ENCODE data around the gene NOXRED1.

The NOXRED1 gene

DNA sequence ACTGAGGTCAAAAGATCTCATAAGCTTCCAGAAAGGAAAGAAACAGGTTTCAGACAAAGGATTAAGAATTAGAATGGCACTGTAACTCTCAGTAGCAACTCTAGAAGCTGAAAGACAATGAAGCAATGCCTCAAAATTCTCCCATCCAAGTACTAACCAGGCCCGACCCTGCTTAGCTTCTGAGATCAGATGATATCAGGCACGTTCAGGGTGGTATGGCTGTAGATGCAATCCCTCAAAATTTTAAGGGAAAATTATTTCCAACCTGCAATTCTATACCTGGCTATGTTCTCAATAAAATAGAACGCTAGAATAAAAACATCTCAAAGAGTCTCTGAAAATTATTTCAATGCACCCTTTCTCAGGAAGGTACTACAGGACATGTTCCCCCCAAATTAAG lies 19.6 kb downstream of the NOXRED1 start:
- H3F3A ChIP-seq (ENCODE audit: control insufficient read depth, insufficient read depth), result no peaks in the 10 kb centered on the region
- H3K36me3 ChIP-seq (ENCODE audit: control insufficient read depth, low read length), result no peaks in the 10 kb centered on the region
- no peak overlapping the region for H3K4me3 ChIP-seq (ENCODE audit: low read length)
- no peaks in the 10 kb centered on the region for H3K27me3 ChIP-seq (ENCODE audit: control insufficient read depth, low read length)
- H3K4me2 ChIP-seq (ENCODE audit: low read length), result no peak overlapping the region
- no peaks in the 10 kb centered on the region for H3K79me2 ChIP-seq (ENCODE audit: control insufficient read depth, low read length)
- no peaks in the 10 kb centered on the region for H3K9me2 ChIP-seq (replicated peaks; ENCODE audit: control insufficient read depth, low read length)
- H3K4me1 ChIP-seq (ENCODE audit: control insufficient read depth, low read length), result peaks cover 13% of the 10 kb centered on the region
- no peaks in the 10 kb centered on the region for H3K9me3 ChIP-seq (ENCODE audit: control insufficient read depth, insufficient read depth, low read length)
- TF ChIP-seq EZH2phosphoT487 (IDR thresholded peaks at IDR 0.05; ENCODE audit: borderline replicate concordance, low read length), result no peak
- TF ChIP-seq, protein P1, sequence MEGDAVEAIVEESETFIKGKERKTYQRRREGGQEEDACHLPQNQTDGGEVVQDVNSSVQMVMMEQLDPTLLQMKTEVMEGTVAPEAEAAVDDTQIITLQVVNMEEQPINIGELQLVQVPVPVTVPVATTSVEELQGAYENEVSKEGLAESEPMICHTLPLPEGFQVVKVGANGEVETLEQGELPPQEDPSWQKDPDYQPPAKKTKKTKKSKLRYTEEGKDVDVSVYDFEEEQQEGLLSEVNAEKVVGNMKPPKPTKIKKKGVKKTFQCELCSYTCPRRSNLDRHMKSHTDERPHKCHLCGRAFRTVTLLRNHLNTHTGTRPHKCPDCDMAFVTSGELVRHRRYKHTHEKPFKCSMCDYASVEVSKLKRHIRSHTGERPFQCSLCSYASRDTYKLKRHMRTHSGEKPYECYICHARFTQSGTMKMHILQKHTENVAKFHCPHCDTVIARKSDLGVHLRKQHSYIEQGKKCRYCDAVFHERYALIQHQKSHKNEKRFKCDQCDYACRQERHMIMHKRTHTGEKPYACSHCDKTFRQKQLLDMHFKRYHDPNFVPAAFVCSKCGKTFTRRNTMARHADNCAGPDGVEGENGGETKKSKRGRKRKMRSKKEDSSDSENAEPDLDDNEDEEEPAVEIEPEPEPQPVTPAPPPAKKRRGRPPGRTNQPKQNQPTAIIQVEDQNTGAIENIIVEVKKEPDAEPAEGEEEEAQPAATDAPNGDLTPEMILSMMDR (IDR thresholded peaks at IDR 0.05; ENCODE audit: low read depth, low read length, poor library complexity, severe bottlenecking), result no peak
- H3K27ac ChIP-seq (ENCODE audit: low read depth, low read length), result no peak overlapping the region
- no peaks in the 10 kb centered on the region for H4K20me1 ChIP-seq (ENCODE audit: control insufficient read depth, insufficient read depth, low read depth, low read length)

- Histone ChIP-seq H3K27me3 (ENCODE audit: control insufficient read depth, low read length) (no peaks in the 10 kb centered on the region), H3K79me2 (ENCODE audit: control insufficient read depth, low read length) (no peaks in the 10 kb centered on the region), H3K36me3 (ENCODE audit: control insufficient read depth, low read length) (no peaks in the 10 kb centered on the region), H3K4me1 (ENCODE audit: control insufficient read depth, low read length) (peaks cover 8% of the 10 kb centered on the region), H3K4me2 (ENCODE audit: low read length) (no peak overlapping the region), H3K4me3 (ENCODE audit: low read length) (no peak overlapping the region), H3K9me2 (replicated peaks; ENCODE audit: control insufficient read depth, low read length) (no peaks in the 10 kb centered on the region), H3K9me3 (ENCODE audit: control insufficient read depth, insufficient read depth, low read length) (no peaks in the 10 kb centered on the region), H3K27ac (ENCODE audit: low read depth, low read length) (no peak overlapping the region), H3F3A (ENCODE audit: control insufficient read depth, insufficient read depth) (no peaks in the 10 kb centered on the region), H4K20me1 (ENCODE audit: control insufficient read depth, insufficient read depth, low read depth, low read length) (no peaks in the 10 kb centered on the region)
- TF ChIP-seq, protein P1 (IDR thresholded peaks at IDR 0.05; ENCODE audit: low read depth, low read length, poor library complexity, severe bottlenecking), result no peak
- no peak for TF ChIP-seq EZH2phosphoT487 (IDR thresholded peaks at IDR 0.05; ENCODE audit: borderline replicate concordance, low read length)
Measured at GRCh38 chr14:77400216-77400615, 23.1 kb downstream of the NOXRED1 start.

GRCh38 chr14:77390188-77390587 lies 33.1 kb downstream of the NOXRED1 start:
- Histone ChIP-seq H3K9me2 (replicated peaks; ENCODE audit: control insufficient read depth, low read length) (no peaks in the 10 kb centered on the region), H3K27me3 (ENCODE audit: control insufficient read depth, low read length) (no peaks in the 10 kb centered on the region), H3K4me3 (ENCODE audit: low read length) (no peak overlapping the region), H3K79me2 (ENCODE audit: control insufficient read depth, low read length) (no peaks in the 10 kb centered on the region), H3K4me1 (ENCODE audit: control insufficient read depth, low read length) (no peaks in the 10 kb centered on the region), H3F3A (ENCODE audit: control insufficient read depth, insufficient read depth) (no peaks in the 10 kb centered on the region), H3K36me3 (ENCODE audit: control insufficient read depth, low read length) (no peaks in the 10 kb centered on the region), H4K20me1 (ENCODE audit: control insufficient read depth, insufficient read depth, low read depth, low read length) (no peaks in the 10 kb centered on the region), H3K9me3 (ENCODE audit: control insufficient read depth, insufficient read depth, low read length) (no peaks in the 10 kb centered on the region), H3K27ac (ENCODE audit: low read depth, low read length) (no peak overlapping the region), H3K4me2 (ENCODE audit: low read length) (no peak overlapping the region)
- no peak for TF ChIP-seq EZH2phosphoT487 (IDR thresholded peaks at IDR 0.05; ENCODE audit: borderline replicate concordance, low read length)
- TF ChIP-seq, protein P1 (IDR thresholded peaks at IDR 0.05; ENCODE audit: low read depth, low read length, poor library complexity, severe bottlenecking), result no peak

DNA sequence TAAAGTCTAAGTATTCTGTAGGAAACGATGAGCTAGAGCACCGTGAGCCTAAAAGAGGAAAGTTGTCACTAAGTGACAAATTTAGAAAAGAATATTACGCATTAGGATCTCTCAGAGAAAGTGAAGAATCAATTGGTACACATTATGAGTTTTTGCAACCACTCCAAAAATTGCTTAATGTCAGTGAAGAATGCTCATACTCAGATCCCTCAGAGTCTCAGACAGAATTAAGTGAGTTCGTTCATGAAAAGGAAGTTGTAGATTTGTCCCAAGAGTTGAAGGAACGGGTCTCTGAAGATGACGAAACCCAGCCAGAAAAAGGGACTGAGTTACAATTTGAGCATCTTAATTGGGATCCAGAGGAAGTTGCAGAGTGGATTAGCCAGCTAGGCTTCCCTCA lies 44.6 kb downstream of the NOXRED1 start:
- Histone ChIP-seq H4K20me1 (ENCODE audit: control insufficient read depth, insufficient read depth, low read depth, low read length) (no peaks in the 10 kb centered on the region), H3K9me3 (ENCODE audit: control insufficient read depth, insufficient read depth, low read length) (no peaks in the 10 kb centered on the region), H3K36me3 (ENCODE audit: control insufficient read depth, low read length) (peaks cover 31% of the 10 kb centered on the region), H3K27ac (ENCODE audit: low read depth, low read length) (no peak overlapping the region), H3K79me2 (ENCODE audit: control insufficient read depth, low read length) (peaks cover 32% of the 10 kb centered on the region), H3K9me2 (replicated peaks; ENCODE audit: control insufficient read depth, low read length) (no peaks in the 10 kb centered on the region), H3K4me1 (ENCODE audit: control insufficient read depth, low read length) (peaks cover 27% of the 10 kb centered on the region), H3F3A (ENCODE audit: control insufficient read depth, insufficient read depth) (peaks cover 15% of the 10 kb centered on the region), H3K4me3 (ENCODE audit: low read length) (no peak overlapping the region), H3K27me3 (ENCODE audit: control insufficient read depth, low read length) (no peaks in the 10 kb centered on the region), H3K4me2 (ENCODE audit: low read length) (no peak overlapping the region)
- TF ChIP-seq, protein P1 (IDR thresholded peaks at IDR 0.05; ENCODE audit: low read depth, low read length, poor library complexity, severe bottlenecking), result no peak
- no peak for TF ChIP-seq EZH2phosphoT487 (IDR thresholded peaks at IDR 0.05; ENCODE audit: borderline replicate concordance, low read length)

Data from DOHH2 (cell line).